HCT116 (cell line): Measurements from ENCODE around the gene LRRC2. TPM values are rescaled to one million over a fixed set of nuclear protein-coding genes. Genes with fewer than 3 reads are reported as not detected.

ENCODE experiments used
- ATAC-seq: fragments of 200-7000 bp; cut with Tn5 transposase; 2 replicates; pipeline ENCODE4 v1.9.1; 2020; ENCODE audit warnings: mild to moderate bottlenecking, moderate library complexity
- BruUV-seq: library from RNA; stranded (reverse); fragments of 400-500 nt; replicated peaks from 2 replicates; lab custom pipeline; 2021; lab: Mats Ljungman, UMichigan
- CTCF ChIA-PET: fragments of 300-600 bp; sonication (Branson Sonifier 250); formaldehyde crosslinking; loops from one replicate; lab custom pipeline; 2021; ENCODE audit warnings: antibody characterized with exemption; lab: Charles Lee
- POLR2A ChIA-PET: fragments of 300-600, 350-600 bp; sonication (Branson Sonifier 250); formaldehyde crosslinking; loops from one replicate; lab custom pipeline; 2021; ENCODE audit warnings: antibody characterized with exemption; lab: Charles Lee
- RAD21 ChIA-PET, 2 experiments: fragments of 300-600 bp; sonication (Branson Sonifier 250); formaldehyde crosslinking; loops; one replicate each; lab custom pipeline; 2023; ENCODE audit warnings: low total read pairs in 2 of 2; ENCODE audit not compliant: uncharacterized antibody in 2 of 2, unreplicated experiment in 2 of 2, low non-redundant PET in 1 of 2; lab: Charles Lee
- DNase-seq: peaks from one replicate; pipeline ENCODE4 v3.0.0-alpha.2; 2010; ENCODE audit warnings: low read depth, low spot score
- H2AFZ ChIP-seq: fragments of 200-600 bp; shearing (Covaris generic), sonication (generic); 2 replicates; pipeline ENCODE4 v1.6.1; 2017; ENCODE audit warnings: low read depth, mixed run types, mixed read lengths, antibody characterized with exemption, low read length; ENCODE audit not compliant: poor library complexity, severe bottlenecking
- H3K27ac ChIP-seq: 2 replicates; pipeline ENCODE4 v1.5.1; 2012; ENCODE audit warnings: low read depth, low read length
- H3K27me3 ChIP-seq: fragments of 200-600 bp; sonication (generic); 2 replicates; pipeline ENCODE4 v1.6.1; 2016; ENCODE audit warnings: mixed run types, low read length, mixed read lengths; ENCODE audit not compliant: insufficient read depth
- H3K36me3 ChIP-seq, 2 experiments: fragments of 200-500 bp in 1 of 2; fragments of 200-600 bp in 1 of 2; sonication (Bioruptor generic) in 1 of 2; sonication (generic) in 1 of 2; 2 replicates each; pipeline versions ENCODE4 v1.5.1 to v1.6.1; 2014 to 2016; ENCODE audit warnings: low read length in 2 of 2, inconsistent platforms in 1 of 2, mixed read lengths in 1 of 2, mixed run types in 1 of 2; ENCODE audit not compliant: insufficient read depth in 2 of 2, control insufficient read depth in 1 of 2
- H3K4me1 ChIP-seq, 2 experiments: fragments of 200-600 bp in 1 of 2; sonication (generic) in 1 of 2; 2 replicates each; pipeline versions ENCODE4 v1.5.1 to v1.6.1; 2012 to 2017; ENCODE audit warnings: low read length in 2 of 2, inconsistent platforms in 1 of 2, mild to moderate bottlenecking in 1 of 2, mixed read lengths in 1 of 2, mixed run types in 1 of 2, moderate library complexity in 1 of 2; ENCODE audit not compliant: insufficient read depth in 2 of 2, control insufficient read depth in 1 of 2
- H3K4me2 ChIP-seq: fragments of 200-600 bp; sonication (generic); 2 replicates; pipeline ENCODE4 v1.6.1; 2017; ENCODE audit warnings: mixed run types, low read length, mixed read lengths
- H3K4me3 ChIP-seq, 2 experiments: fragments of 200-600 bp in 1 of 2; sonication (generic) in 1 of 2; replicated peaks in 1 of 2; 2 replicates each; pipeline ENCODE4 v1.5.1; 2011 to 2016; ENCODE audit warnings: low read length in 2 of 2, control low read depth in 1 of 2, low read depth in 1 of 2, mild to moderate bottlenecking in 1 of 2, mixed read lengths in 1 of 2, mixed run types in 1 of 2
- H3K79me2 ChIP-seq: fragments of 200-600 bp; sonication (generic); 2 replicates; pipeline ENCODE4 v1.6.1; 2017; ENCODE audit warnings: mild to moderate bottlenecking, mixed run types, low read length, moderate library complexity, mixed read lengths; ENCODE audit not compliant: insufficient read depth
- H3K9ac ChIP-seq: fragments of 200-600 bp; sonication (generic); 2 replicates; pipeline ENCODE4 v1.6.1; 2016; ENCODE audit warnings: low read length, mixed read lengths
- H3K9me2 ChIP-seq: fragments of 200-600 bp; sonication (generic), shearing (Covaris generic); 2 replicates; pipeline ENCODE4 v1.6.1; 2017; ENCODE audit warnings: mixed run types, mild to moderate bottlenecking, moderate library complexity; ENCODE audit not compliant: insufficient read depth
- H3K9me3 ChIP-seq, 2 experiments: fragments of 200-500 bp in 1 of 2; fragments of 200-600 bp in 1 of 2; sonication (Bioruptor generic) in 1 of 2; sonication (generic) in 1 of 2; 2 replicates each; pipeline ENCODE4 v1.6.1; 2014 to 2017; ENCODE audit warnings: low read length in 2 of 2, mixed read lengths in 2 of 2, inconsistent platforms in 1 of 2, low read depth in 1 of 2, mild to moderate bottlenecking in 1 of 2, mixed run types in 1 of 2, moderate library complexity in 1 of 2; ENCODE audit not compliant: control insufficient read depth in 1 of 2, insufficient read depth in 1 of 2
- H4K20me1 ChIP-seq: fragments of 200-600 bp; sonication (generic), shearing (Covaris generic); 2 replicates; pipeline ENCODE4 v1.6.1; 2017; ENCODE audit warnings: mixed run types, mild to moderate bottlenecking, moderate library complexity; ENCODE audit not compliant: insufficient read depth
- ATF3 ChIP-seq: IDR thresholded peaks from 2 replicates; pipeline ENCODE4 v1.6.1; 2012
- CBX3 ChIP-seq: IDR thresholded peaks from 2 replicates; pipeline ENCODE4 v1.6.1; 2012; ENCODE audit warnings: low read depth
- CEBPB ChIP-seq: IDR thresholded peaks from 2 replicates; pipeline ENCODE4 v1.6.1; 2012; ENCODE audit warnings: low read depth
- CTCF ChIP-seq, 3 experiments: fragments of 200-600 bp in 1 of 3; sonication (generic) in 1 of 3; IDR thresholded peaks in 2 of 3; conservative IDR thresholded peaks in 1 of 3; 2 replicates each; pipeline ENCODE4 v1.5.1; 2012 to 2017; ENCODE audit warnings: low read depth in 2 of 3, low read length in 2 of 3, antibody characterized with exemption in 1 of 3, borderline replicate concordance in 1 of 3, control low read depth in 1 of 3, mild to moderate bottlenecking in 1 of 3, mixed read lengths in 1 of 3, mixed run types in 1 of 3, moderate library complexity in 1 of 3; ENCODE audit not compliant: insufficient read depth in 1 of 3
- EGR1 ChIP-seq: IDR thresholded peaks from 2 replicates; pipeline ENCODE4 v1.6.1; 2012; ENCODE audit warnings: low read depth
- ELF1 ChIP-seq: IDR thresholded peaks from 2 replicates; pipeline ENCODE4 v1.6.1; 2012; ENCODE audit warnings: low read depth, borderline replicate concordance
- EZH2 ChIP-seq: fragments of 200-600 bp; sonication (generic); IDR thresholded peaks from 2 replicates; pipeline ENCODE4 v1.6.1; 2017; ENCODE audit warnings: antibody characterized with exemption, mixed run types
- EZH2phosphoT487 ChIP-seq: fragments of 200-600 bp; IDR thresholded peaks from 2 replicates; pipeline ENCODE4 v1.6.1; 2018; ENCODE audit warnings: antibody characterized with exemption, borderline replicate concordance
- FOSL1 ChIP-seq: IDR thresholded peaks from 2 replicates; pipeline ENCODE4 v1.6.1; 2012; ENCODE audit warnings: low read depth
- JUND ChIP-seq: IDR thresholded peaks from 2 replicates; pipeline ENCODE4 v1.6.1; 2012
- POLR2AphosphoS5 ChIP-seq: IDR thresholded peaks from 2 replicates; pipeline ENCODE4 v1.6.1; 2011; ENCODE audit warnings: mild to moderate bottlenecking, low read depth, low read length, moderate library complexity
- RAD21 ChIP-seq: IDR thresholded peaks from 2 replicates; pipeline ENCODE4 v1.6.1; 2012; ENCODE audit warnings: low read depth, mild to moderate bottlenecking
- SIN3A ChIP-seq: IDR thresholded peaks from 2 replicates; pipeline ENCODE4 v1.6.1; 2012; ENCODE audit warnings: low read depth
- SP1 ChIP-seq: IDR thresholded peaks from 2 replicates; pipeline ENCODE4 v1.6.1; 2012; ENCODE audit warnings: low read depth
- YY1 ChIP-seq: IDR thresholded peaks from 2 replicates; pipeline ENCODE4 v1.6.1; 2011; ENCODE audit warnings: low read length, low read depth, moderate library complexity, mild to moderate bottlenecking; ENCODE audit not compliant: insufficient replicate concordance; ENCODE audit errors: extremely low read depth
- ZBTB33 ChIP-seq: IDR thresholded peaks from 2 replicates; pipeline ENCODE4 v1.6.1; 2011; ENCODE audit warnings: mild to moderate bottlenecking, low read length, moderate library complexity; ENCODE audit not compliant: insufficient replicate concordance; ENCODE audit errors: extremely low read depth
- ZNF274 ChIP-seq: fragments of 200-500 bp; sonication (Bioruptor generic); IDR thresholded peaks from 2 replicates; pipeline ENCODE4 v1.6.1; 2014; ENCODE audit warnings: mild to moderate bottlenecking, low read depth, low read length, inconsistent platforms
- intact Hi-C: fragments of 100-400 bp; cut with micrococcal nuclease; formaldehyde crosslinking; loops from 2 replicates; pipeline ENCODE4 v1.10.0; 2022
- total RNA-seq: library from RNA; stranded (reverse); gene quantifications from one replicate; pipeline ENCODE4 v1.2.1, GENCODE V29; 2021; ENCODE audit not compliant: unreplicated experiment
- TF ChIP-seq, protein P1 (sequence below): IDR thresholded peaks from 2 replicates; pipeline ENCODE4 v1.6.1; 2012; ENCODE audit warnings: low read depth
- TF ChIP-seq, protein P2 (sequence below): IDR thresholded peaks from 2 replicates; pipeline ENCODE4 v1.6.1; 2012

LRRC2 gene
- total RNA-seq, 1 experiment from 2014 or later: not detected

DNA sequence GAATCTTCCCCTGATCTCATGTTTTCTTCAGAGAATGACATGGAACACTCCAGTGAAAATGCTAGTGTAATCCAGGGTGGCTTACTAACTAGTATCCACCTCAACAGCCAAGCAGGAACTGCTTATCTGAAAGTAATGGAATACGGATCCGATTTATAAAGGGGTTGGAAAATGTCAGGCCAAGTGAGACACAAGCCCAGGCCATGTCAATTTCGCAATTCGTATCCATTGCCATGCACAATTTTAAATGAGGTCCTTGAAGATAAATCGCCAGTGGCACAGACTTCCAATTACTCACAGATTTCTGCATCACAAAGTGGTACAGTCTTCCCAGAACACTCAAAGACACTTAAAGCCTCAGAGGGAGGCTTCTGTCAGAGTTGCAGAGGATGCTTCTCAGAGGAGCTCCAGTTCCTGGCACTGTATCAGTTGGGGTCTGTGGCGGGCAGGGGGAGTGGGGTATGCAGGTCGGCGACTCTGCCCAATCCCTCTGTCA, 29.8 kb upstream of the LRRC2 start:
- H3K9me3 ChIP-seq: no peaks in the 10 kb centered on the region
- ATAC-seq: no peak
- DNase-seq: no peak
- H3K27me3 ChIP-seq: no peaks in the 10 kb centered on the region
- no TSS peak for BruUV-seq
- no peaks in the 10 kb centered on the region for H3K79me2 ChIP-seq
- no peak overlapping the region for H3K27ac ChIP-seq
- no peaks in the 10 kb centered on the region for H3K36me3 ChIP-seq
- no peak overlapping the region for H3K4me3 ChIP-seq
- no peaks in the 10 kb centered on the region for H3K4me1 ChIP-seq
- intact Hi-C loops: no loop called here
- no peak overlapping the region for H3K9ac ChIP-seq
- TF ChIP-seq ZBTB33 (no peak), RAD21 (no peak), EZH2phosphoT487 (no peak), EGR1 (no peak), SP1 (no peak), CTCF (IDR thresholded peaks at IDR 0.05 in 2 of 3, conservative IDR thresholded peaks at IDR 0.05 in 1 of 3; ENCODE audit: borderline replicate concordance in 1 of 3, insufficient read depth in 1 of 3, low read depth in 2 of 3, low read length in 2 of 3) (no peak), ELF1 (no peak), ATF3 (no peak), ZNF274 (no peak), SIN3A (no peak), YY1 (no peak), JUND (no peak), FOSL1 (no peak), CEBPB (no peak), CBX3 (no peak), POLR2AphosphoS5 (no peak), EZH2 (no peak)
- TF ChIP-seq, protein P1, sequence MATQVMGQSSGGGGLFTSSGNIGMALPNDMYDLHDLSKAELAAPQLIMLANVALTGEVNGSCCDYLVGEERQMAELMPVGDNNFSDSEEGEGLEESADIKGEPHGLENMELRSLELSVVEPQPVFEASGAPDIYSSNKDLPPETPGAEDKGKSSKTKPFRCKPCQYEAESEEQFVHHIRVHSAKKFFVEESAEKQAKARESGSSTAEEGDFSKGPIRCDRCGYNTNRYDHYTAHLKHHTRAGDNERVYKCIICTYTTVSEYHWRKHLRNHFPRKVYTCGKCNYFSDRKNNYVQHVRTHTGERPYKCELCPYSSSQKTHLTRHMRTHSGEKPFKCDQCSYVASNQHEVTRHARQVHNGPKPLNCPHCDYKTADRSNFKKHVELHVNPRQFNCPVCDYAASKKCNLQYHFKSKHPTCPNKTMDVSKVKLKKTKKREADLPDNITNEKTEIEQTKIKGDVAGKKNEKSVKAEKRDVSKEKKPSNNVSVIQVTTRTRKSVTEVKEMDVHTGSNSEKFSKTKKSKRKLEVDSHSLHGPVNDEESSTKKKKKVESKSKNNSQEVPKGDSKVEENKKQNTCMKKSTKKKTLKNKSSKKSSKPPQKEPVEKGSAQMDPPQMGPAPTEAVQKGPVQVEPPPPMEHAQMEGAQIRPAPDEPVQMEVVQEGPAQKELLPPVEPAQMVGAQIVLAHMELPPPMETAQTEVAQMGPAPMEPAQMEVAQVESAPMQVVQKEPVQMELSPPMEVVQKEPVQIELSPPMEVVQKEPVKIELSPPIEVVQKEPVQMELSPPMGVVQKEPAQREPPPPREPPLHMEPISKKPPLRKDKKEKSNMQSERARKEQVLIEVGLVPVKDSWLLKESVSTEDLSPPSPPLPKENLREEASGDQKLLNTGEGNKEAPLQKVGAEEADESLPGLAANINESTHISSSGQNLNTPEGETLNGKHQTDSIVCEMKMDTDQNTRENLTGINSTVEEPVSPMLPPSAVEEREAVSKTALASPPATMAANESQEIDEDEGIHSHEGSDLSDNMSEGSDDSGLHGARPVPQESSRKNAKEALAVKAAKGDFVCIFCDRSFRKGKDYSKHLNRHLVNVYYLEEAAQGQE: no peak
- TF ChIP-seq, protein P2, sequence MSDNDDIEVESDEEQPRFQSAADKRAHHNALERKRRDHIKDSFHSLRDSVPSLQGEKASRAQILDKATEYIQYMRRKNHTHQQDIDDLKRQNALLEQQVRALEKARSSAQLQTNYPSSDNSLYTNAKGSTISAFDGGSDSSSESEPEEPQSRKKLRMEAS: no peak
- H3K9me2 ChIP-seq: no peaks in the 10 kb centered on the region
- CTCF ChIA-PET: no interaction called here
- no peak overlapping the region for H3K4me2 ChIP-seq
- RAD21 ChIA-PET: no interaction called here
- H2AFZ ChIP-seq: no peak overlapping the region
- POLR2A ChIA-PET: no interaction called here
- no peaks in the 10 kb centered on the region for H4K20me1 ChIP-seq
